Measurements from ENCODE around the gene PACSIN1. TPM values are rescaled to one million over a fixed set of nuclear protein-coding genes. Genes with fewer than 3 reads are reported as not detected.

The PACSIN1 gene
- total RNA-seq, 1 experiment from 2014 or later, result not detected

GRCh38 chr6:34540841-34541240 lies 75.0 kb downstream of the PACSIN1 start:
- H3K4me3 ChIP-seq (ENCODE audit: low read depth, low read length, poor library complexity, severe bottlenecking), result no peak overlapping the region
- CTCF ChIA-PET, result no interaction called here
- intact Hi-C loops (cut with micrococcal nuclease; ENCODE audit: unreplicated experiment), result no loop called here
- no peaks in the 10 kb centered on the region for H3K4me1 ChIP-seq (ENCODE audit: insufficient read depth, low read length, poor library complexity, severe bottlenecking)
- BruUV-seq (replicated peaks), result no TSS peak
- no peak overlapping the region for H3K27ac ChIP-seq (ENCODE audit: low read depth, low read length, poor library complexity, severe bottlenecking)
- POLR2A ChIA-PET (ENCODE audit: low non-redundant PET), result no interaction called here
- no peaks in the 10 kb centered on the region for H3K27me3 ChIP-seq (replicated peaks; ENCODE audit: insufficient read depth, low read depth, low read length, poor library complexity)
- TF ChIP-seq EZH2 (IDR thresholded peaks at IDR 0.05; ENCODE audit: borderline replicate concordance, low read depth, low read length, poor library complexity, severe bottlenecking), result no peak
- TF ChIP-seq CTCF (conservative IDR thresholded peaks at IDR 0.05; ENCODE audit: low read depth, low read length), result no peak
- no peaks in the 10 kb centered on the region for H3K36me3 ChIP-seq (ENCODE audit: insufficient read depth, low read length, poor library complexity, severe bottlenecking)
- DNase-seq (ENCODE audit: low spot score), result no peak
- H3K9me3 ChIP-seq (ENCODE audit: low read depth, low read length, poor library complexity, severe bottlenecking), result no peaks in the 10 kb centered on the region

- BruUV-seq (replicated peaks), result no TSS peak
- no peak for TF ChIP-seq CTCF (conservative IDR thresholded peaks at IDR 0.05; ENCODE audit: low read depth, low read length)
- TF ChIP-seq EZH2 (IDR thresholded peaks at IDR 0.05; ENCODE audit: borderline replicate concordance, low read depth, low read length, poor library complexity, severe bottlenecking), result no peak
- H3K27me3 ChIP-seq (replicated peaks; ENCODE audit: insufficient read depth, low read depth, low read length, poor library complexity), result no peaks in the 10 kb centered on the region
- intact Hi-C loops (cut with micrococcal nuclease; ENCODE audit: unreplicated experiment), result no loop called here
- no peak overlapping the region for H3K4me3 ChIP-seq (ENCODE audit: low read depth, low read length, poor library complexity, severe bottlenecking)
- no peaks in the 10 kb centered on the region for H3K9me3 ChIP-seq (ENCODE audit: low read depth, low read length, poor library complexity, severe bottlenecking)
- no peaks in the 10 kb centered on the region for H3K36me3 ChIP-seq (ENCODE audit: insufficient read depth, low read length, poor library complexity, severe bottlenecking)
- no peak overlapping the region for H3K27ac ChIP-seq (ENCODE audit: low read depth, low read length, poor library complexity, severe bottlenecking)
- POLR2A ChIA-PET (ENCODE audit: low non-redundant PET), result no interaction called here
- DNase-seq (ENCODE audit: low spot score), result no peak
- CTCF ChIA-PET, result no interaction called here
- H3K4me1 ChIP-seq (ENCODE audit: insufficient read depth, low read length, poor library complexity, severe bottlenecking), result no peaks in the 10 kb centered on the region
Observed at GRCh38 chr6:34543421-34543820, 77.5 kb downstream of the PACSIN1 start.

- Histone ChIP-seq H3K4me3 (ENCODE audit: low read depth, low read length, poor library complexity, severe bottlenecking) (no peak overlapping the region), H3K27me3 (replicated peaks; ENCODE audit: insufficient read depth, low read depth, low read length, poor library complexity) (no peaks in the 10 kb centered on the region), H3K9me3 (ENCODE audit: low read depth, low read length, poor library complexity, severe bottlenecking) (no peaks in the 10 kb centered on the region), H3K4me1 (ENCODE audit: insufficient read depth, low read length, poor library complexity, severe bottlenecking) (no peaks in the 10 kb centered on the region), H3K36me3 (ENCODE audit: insufficient read depth, low read length, poor library complexity, severe bottlenecking) (no peaks in the 10 kb centered on the region), H3K27ac (ENCODE audit: low read depth, low read length, poor library complexity, severe bottlenecking) (no peak overlapping the region)
- POLR2A ChIA-PET (ENCODE audit: low non-redundant PET), result no interaction called here
- intact Hi-C loops (cut with micrococcal nuclease; ENCODE audit: unreplicated experiment), result no loop called here
- CTCF ChIA-PET, result no interaction called here
- no peak for DNase-seq (ENCODE audit: low spot score)
- no peak for TF ChIP-seq CTCF (conservative IDR thresholded peaks at IDR 0.05; ENCODE audit: low read depth, low read length)
- TF ChIP-seq EZH2 (IDR thresholded peaks at IDR 0.05; ENCODE audit: borderline replicate concordance, low read depth, low read length, poor library complexity, severe bottlenecking), result no peak
- BruUV-seq (replicated peaks), result no TSS peak
Observed at GRCh38 chr6:34544052-34544604, 78.3 kb downstream of the PACSIN1 start.
